PC-9 (cell line): ENCODE measurements around the gene SNX9. TPM values are rescaled to one million over a fixed set of nuclear protein-coding genes. Genes with fewer than 3 reads are reported as not detected.

Experiments used
- BruUV-seq: library from RNA; stranded (reverse); fragments of 400-500 nt; replicated peaks from 2 replicates; lab custom pipeline; 2021; lab: Mats Ljungman, UMichigan
- CTCF ChIA-PET: fragments of 300-600 bp; sonication (Branson Sonifier 250); formaldehyde crosslinking; loops from one replicate; lab custom pipeline; 2022; ENCODE audit warnings: antibody characterized with exemption; lab: Charles Lee
- POLR2A ChIA-PET: fragments of 300-600 bp; sonication (Branson Sonifier 250); formaldehyde crosslinking; loops from one replicate; lab custom pipeline; 2022; ENCODE audit warnings: antibody characterized with exemption; ENCODE audit not compliant: unreplicated experiment; lab: Charles Lee
- DNase-seq, 2 experiments: peaks; one replicate each; pipeline versions ENCODE4 v3.0.0 to v3.0.0-alpha.2; 2015 to 2022; ENCODE audit warnings: mixed read lengths in 1 of 2
- H2AFZ ChIP-seq: fragments of 200-600 bp; sonication (generic); 2 replicates; pipeline ENCODE4 v1.8.1; 2017; ENCODE audit warnings: antibody characterized with exemption
- H3F3A ChIP-seq: fragments of 200-600 bp; sonication (generic); 2 replicates; pipeline ENCODE4 v1.8.1; 2017; ENCODE audit warnings: antibody characterized with exemption, mild to moderate bottlenecking, low read depth; ENCODE audit not compliant: insufficient read depth
- H3K27ac ChIP-seq: fragments of 200-600 bp; sonication (generic); 2 replicates; pipeline ENCODE4 v1.6.1; 2016; ENCODE audit warnings: mixed run types
- H3K27me3 ChIP-seq: fragments of 200-600 bp; sonication (generic); 2 replicates; pipeline ENCODE4 v1.6.1; 2016; ENCODE audit warnings: low read depth, mixed run types; ENCODE audit not compliant: insufficient read depth
- H3K36me3 ChIP-seq: fragments of 200-600 bp; sonication (generic); 2 replicates; pipeline ENCODE4 v1.6.1; 2016; ENCODE audit warnings: low read depth, mixed run types
- H3K4me1 ChIP-seq: fragments of 200-600 bp; sonication (generic); replicated peaks from 2 replicates; pipeline ENCODE4 v1.6.1; 2016; ENCODE audit warnings: mixed run types; ENCODE audit not compliant: insufficient read depth
- H3K4me2 ChIP-seq: fragments of 200-600 bp; sonication (generic); 2 replicates; pipeline ENCODE4 v1.6.1; 2017; ENCODE audit warnings: mixed run types
- H3K4me3 ChIP-seq: fragments of 200-600 bp; sonication (generic); 2 replicates; pipeline ENCODE4 v1.6.1; 2016; ENCODE audit warnings: mixed run types
- H3K79me2 ChIP-seq: fragments of 200-600 bp; sonication (generic); 2 replicates; pipeline ENCODE4 v1.6.1; 2017; ENCODE audit warnings: low read depth, mixed run types
- H3K9me2 ChIP-seq: fragments of 200-600 bp; sonication (generic); 2 replicates; pipeline ENCODE4 v1.8.1; 2017; ENCODE audit warnings: mild to moderate bottlenecking; ENCODE audit not compliant: insufficient read depth
- H3K9me3 ChIP-seq: fragments of 200-600 bp; sonication (generic); 2 replicates; pipeline ENCODE4 v1.8.1; 2016; ENCODE audit warnings: low read depth; ENCODE audit not compliant: insufficient read depth
- H4K20me1 ChIP-seq: fragments of 200-600 bp; sonication (generic); 2 replicates; pipeline ENCODE4 v1.8.1; 2017; ENCODE audit not compliant: insufficient read depth
- CTCF ChIP-seq: fragments of 200-600 bp; sonication (generic); conservative IDR thresholded peaks from 2 replicates; pipeline ENCODE4 v1.6.1; 2017; ENCODE audit warnings: mixed run types, antibody characterized with exemption, mild to moderate bottlenecking, moderate library complexity
- EZH2 ChIP-seq: fragments of 200-600 bp; sonication (generic); IDR thresholded peaks from 2 replicates; pipeline ENCODE4 v1.8.0; 2017; ENCODE audit warnings: antibody characterized with exemption, low read depth
- intact Hi-C: fragments of 100-400 bp; cut with micrococcal nuclease; formaldehyde crosslinking; loops from one replicate; pipeline ENCODE4 v1.10.0; 2022; ENCODE audit not compliant: unreplicated experiment
- total RNA-seq: library from RNA; stranded (reverse); gene quantifications from 2 replicates; pipeline ENCODE4 v1.2.3, GENCODE V29; 2021

Gene SNX9
- total RNA-seq, 1 experiment from 2014 or later = 25.0 TPM

- peaks cover 6% of the 10 kb centered on the region; the same call in 1 of the 2 replicates for H4K20me1 ChIP-seq
- no peak for DNase-seq
- H3K36me3 ChIP-seq = 0 out of 2 replicates have a peak, but pooled peaks cover 17% of the 10 kb centered on the region
- peaks cover 19% of the 10 kb centered on the region for H3K4me1 ChIP-seq
- CTCF ChIA-PET = no interaction called here
- H3K27ac ChIP-seq = peak overlapping the region; percentile 70; the same call in 1 of the 2 replicates
- no peaks in the 10 kb centered on the region for H3K27me3 ChIP-seq
- H3K9me2 ChIP-seq = no peaks in the 10 kb centered on the region
- H2AFZ ChIP-seq = no peak overlapping the region
- intact Hi-C loops = loop anchor here (2.0 kb wide), 1 partner anchor 63 kb away; no protein-coding TSS in a partner anchor
- peaks cover 58% of the 10 kb centered on the region for H3K79me2 ChIP-seq
- H3K4me2 ChIP-seq = peak overlapping the region; percentile 91
- TF ChIP-seq EZH2 (no peak), CTCF (no peak)
- H3K4me3 ChIP-seq = peak overlapping the region; percentile 82
- no peaks in the 10 kb centered on the region for H3K9me3 ChIP-seq
- no TSS peak for BruUV-seq
- POLR2A ChIA-PET = no interaction called here
- H3F3A ChIP-seq = peaks cover 11% of the 10 kb centered on the region; the same call in 1 of the 2 replicates
These were observed 2.3 kb downstream of the SNX9 start for GRCh38 chr6:157825243-157825904.

GRCh38 chr6:157830354-157831017, 7.4 kb downstream of the SNX9 start:
- H3K36me3 ChIP-seq = peaks cover 30% of the 10 kb centered on the region; the same call in 1 of the 2 replicates
- H3K4me3 ChIP-seq = no peak overlapping the region
- peaks cover 88% of the 10 kb centered on the region for H3K79me2 ChIP-seq
- no peak overlapping the region for H3K4me2 ChIP-seq
- no peaks in the 10 kb centered on the region for H4K20me1 ChIP-seq
- no peak for DNase-seq
- no peaks in the 10 kb centered on the region; the same call in 1 of the 2 replicates for H3K9me3 ChIP-seq
- peaks cover 52% of the 10 kb centered on the region for H3K4me1 ChIP-seq
- no peak overlapping the region for H2AFZ ChIP-seq
- intact Hi-C loops = loop anchor here (5.0 kb wide), 1 partner anchor 37 kb away; no protein-coding TSS in a partner anchor
- peaks cover 22% of the 10 kb centered on the region for H3F3A ChIP-seq
- TF ChIP-seq EZH2 (no peak), CTCF (no peak)
- ChIA-PET POLR2A (no interaction called here), CTCF (no interaction called here)
- H3K27me3 ChIP-seq = no peaks in the 10 kb centered on the region
- no peaks in the 10 kb centered on the region for H3K9me2 ChIP-seq
- no TSS peak for BruUV-seq
- 0 out of 2 replicates have a peak overlapping the region, but pooled peaks have one; percentile 88 for H3K27ac ChIP-seq

DNA sequence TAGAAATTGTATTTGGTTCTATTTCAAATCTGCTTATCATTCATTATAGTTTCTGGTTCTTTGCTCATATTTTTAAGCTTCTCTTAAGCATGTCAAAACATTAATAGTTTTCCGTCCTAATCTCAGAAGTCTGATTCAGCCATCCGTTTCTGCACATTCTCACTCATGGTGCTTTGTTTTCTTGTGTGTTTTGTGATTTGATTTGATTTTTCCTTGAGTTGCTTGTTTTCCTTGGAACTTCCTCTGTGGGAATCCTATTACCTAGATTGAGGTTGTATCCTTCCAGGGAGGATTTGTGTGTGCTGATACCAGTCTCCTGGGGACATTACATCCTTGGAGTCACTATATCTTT, 7.9 kb downstream of the SNX9 start:
- Histone ChIP-seq H3K4me1 (peaks cover 47% of the 10 kb centered on the region), H3K36me3 (peaks cover 30% of the 10 kb centered on the region; the same call in 1 of the 2 replicates), H3K27ac (0 out of 2 replicates have a peak overlapping the region, but pooled peaks have one; percentile 88), H3K9me3 (no peaks in the 10 kb centered on the region; the same call in 1 of the 2 replicates), H2AFZ (no peak overlapping the region), H3K4me3 (no peak overlapping the region), H3K9me2 (no peaks in the 10 kb centered on the region), H3F3A (peaks cover 22% of the 10 kb centered on the region), H3K4me2 (no peak overlapping the region), H3K27me3 (no peaks in the 10 kb centered on the region), H4K20me1 (no peaks in the 10 kb centered on the region), H3K79me2 (peaks cover 88% of the 10 kb centered on the region)
- intact Hi-C loops = loop anchor here (5.0 kb wide), 1 partner anchor 36 kb away; no protein-coding TSS in a partner anchor
- DNase-seq = no peak
- no TSS peak for BruUV-seq
- POLR2A ChIA-PET = no interaction called here
- CTCF ChIA-PET = no interaction called here
- no peak for TF ChIP-seq EZH2
- no peak for TF ChIP-seq CTCF
